Measurements from ENCODE around the gene CNGB1. TPM values are rescaled to one million over a fixed set of nuclear protein-coding genes. Genes with fewer than 3 reads are reported as not detected.

Gene CNGB1
- total RNA-seq, 1 donor from 2014 or later: not detected

GRCh38 chr16:57915811-57916488 lies 55.0 kb downstream of the CNGB1 start:
- H3K36me3 Mint-ChIP-seq (ENCODE audit: insufficient read depth): no peaks in the 10 kb centered on the region
- no peak for TF ChIP-seq CTCF (IDR thresholded peaks at IDR 0.05; ENCODE audit: unreplicated experiment)
- H3K4me1 Mint-ChIP-seq (ENCODE audit: low read depth): no peaks in the 10 kb centered on the region
- H3K9me3 Mint-ChIP-seq (ENCODE audit: low read depth): no peaks in the 10 kb centered on the region
- peaks cover 4% of the 10 kb centered on the region for H3K27me3 Mint-ChIP-seq
- no peak overlapping the region for H3K27ac Mint-ChIP-seq
- H3K4me3 Mint-ChIP-seq (ENCODE audit: low read depth): no peak overlapping the region
- DNase-seq (ENCODE audit: low spot score, unreplicated experiment): no peak

GRCh38 chr16:57915267-57915666 lies 55.7 kb downstream of the CNGB1 start:
- H3K27me3 Mint-ChIP-seq: peaks cover 4% of the 10 kb centered on the region
- H3K4me1 Mint-ChIP-seq (ENCODE audit: low read depth): no peaks in the 10 kb centered on the region
- H3K36me3 Mint-ChIP-seq (ENCODE audit: insufficient read depth): no peaks in the 10 kb centered on the region
- H3K27ac Mint-ChIP-seq: no peak overlapping the region
- no peaks in the 10 kb centered on the region for H3K9me3 Mint-ChIP-seq (ENCODE audit: low read depth)
- no peak for DNase-seq (ENCODE audit: low spot score, unreplicated experiment)
- TF ChIP-seq CTCF (IDR thresholded peaks at IDR 0.05; ENCODE audit: unreplicated experiment): no peak
- no peak overlapping the region for H3K4me3 Mint-ChIP-seq (ENCODE audit: low read depth)

- H3K27ac Mint-ChIP-seq: no peak overlapping the region
- no peaks in the 10 kb centered on the region for H3K4me1 Mint-ChIP-seq (ENCODE audit: low read depth)
- H3K27me3 Mint-ChIP-seq: peaks cover 4% of the 10 kb centered on the region
- H3K4me3 Mint-ChIP-seq (ENCODE audit: low read depth): no peak overlapping the region
- DNase-seq (ENCODE audit: low spot score, unreplicated experiment): no peak
- no peaks in the 10 kb centered on the region for H3K9me3 Mint-ChIP-seq (ENCODE audit: low read depth)
- no peak for TF ChIP-seq CTCF (IDR thresholded peaks at IDR 0.05; ENCODE audit: unreplicated experiment)
- no peaks in the 10 kb centered on the region for H3K36me3 Mint-ChIP-seq (ENCODE audit: insufficient read depth)
Measured at GRCh38 chr16:57914244-57915173, 56.4 kb downstream of the CNGB1 start.

GRCh38 chr16:57912529-57913260 lies 58.2 kb downstream of the CNGB1 start:
- TF ChIP-seq CTCF (IDR thresholded peaks at IDR 0.05; ENCODE audit: unreplicated experiment): no peak
- H3K4me1 Mint-ChIP-seq (ENCODE audit: low read depth): no peaks in the 10 kb centered on the region
- H3K4me3 Mint-ChIP-seq (ENCODE audit: low read depth): no peak overlapping the region
- H3K27me3 Mint-ChIP-seq: peaks cover 8% of the 10 kb centered on the region
- H3K36me3 Mint-ChIP-seq (ENCODE audit: insufficient read depth): no peaks in the 10 kb centered on the region
- no peaks in the 10 kb centered on the region for H3K9me3 Mint-ChIP-seq (ENCODE audit: low read depth)
- H3K27ac Mint-ChIP-seq: no peak overlapping the region
- DNase-seq (ENCODE audit: low spot score, unreplicated experiment): no peak

- Mint-ChIP-seq H3K27me3 (peaks cover 12% of the 10 kb centered on the region), H3K9me3 (ENCODE audit: low read depth) (no peaks in the 10 kb centered on the region), H3K4me3 (ENCODE audit: low read depth) (no peak overlapping the region), H3K4me1 (ENCODE audit: low read depth) (no peaks in the 10 kb centered on the region), H3K36me3 (ENCODE audit: insufficient read depth) (no peaks in the 10 kb centered on the region), H3K27ac (no peak overlapping the region)
- no peak for TF ChIP-seq CTCF (IDR thresholded peaks at IDR 0.05; ENCODE audit: unreplicated experiment)
- no peak for DNase-seq (ENCODE audit: low spot score, unreplicated experiment)
Measured at GRCh38 chr16:57911743-57912142, 59.2 kb downstream of the CNGB1 start.
